Activated effector memory CD4-positive, alpha-beta T cell treated with anti-CD3 and anti-CD28 coated beads, Interleukin-2, amount 50 U/mL, for 16 hours (primary cell): ENCODE results near the gene PXMP4.
"Not testable (repeated sequence)": the region's sequence is repeated elsewhere in the genome, so short reads cannot be mapped to it uniquely, and the experiment has no call there.

Experiments used
- DNase-seq: peaks from one replicate; pipeline ENCODE4 v3.0.0-alpha.2; 2020

PXMP4 gene, protein sequence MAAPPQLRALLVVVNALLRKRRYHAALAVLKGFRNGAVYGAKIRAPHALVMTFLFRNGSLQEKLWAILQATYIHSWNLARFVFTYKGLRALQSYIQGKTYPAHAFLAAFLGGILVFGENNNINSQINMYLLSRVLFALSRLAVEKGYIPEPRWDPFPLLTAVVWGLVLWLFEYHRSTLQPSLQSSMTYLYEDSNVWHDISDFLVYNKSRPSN

DNA sequence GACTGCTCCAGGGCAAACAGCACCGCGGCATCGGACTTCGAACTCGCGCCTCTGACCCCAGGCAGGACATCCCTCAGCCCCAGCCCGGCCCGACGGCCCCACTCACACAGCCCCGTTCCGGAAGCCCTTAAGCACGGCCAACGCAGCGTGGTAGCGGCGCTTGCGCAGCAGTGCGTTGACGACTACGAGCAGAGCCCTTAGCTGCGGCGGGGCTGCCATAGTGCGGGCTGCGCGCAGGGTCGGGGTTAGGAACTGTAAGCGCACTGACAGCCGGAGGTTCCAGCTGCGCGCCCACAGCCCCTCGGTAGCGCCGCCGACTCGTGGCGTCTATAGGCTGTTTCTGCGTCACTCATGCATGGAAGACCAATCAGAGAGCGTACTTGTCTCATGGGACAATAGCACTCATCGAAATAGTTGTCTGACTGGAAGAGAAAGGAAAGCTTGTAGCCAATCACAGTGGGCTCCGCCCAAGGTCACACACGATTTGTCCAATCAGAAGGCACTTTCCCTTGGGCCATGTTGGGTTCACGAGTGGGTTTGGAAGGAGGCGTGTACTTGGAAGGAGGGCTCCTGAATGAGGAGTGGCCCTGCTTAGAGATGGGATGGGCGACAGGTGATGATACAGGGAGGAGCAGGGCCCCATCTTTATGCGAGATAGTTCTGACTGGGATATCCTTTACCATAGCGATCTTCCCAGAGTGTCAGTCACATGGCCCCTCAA, at the start of gene PXMP4:
TSS of gene PXMP4 (minus strand) at position 322 of the 721 bp plus-strand sequence. CDS start at position 219, 103 bp downstream.
- DNase-seq: peak; percentile 94

DNA sequence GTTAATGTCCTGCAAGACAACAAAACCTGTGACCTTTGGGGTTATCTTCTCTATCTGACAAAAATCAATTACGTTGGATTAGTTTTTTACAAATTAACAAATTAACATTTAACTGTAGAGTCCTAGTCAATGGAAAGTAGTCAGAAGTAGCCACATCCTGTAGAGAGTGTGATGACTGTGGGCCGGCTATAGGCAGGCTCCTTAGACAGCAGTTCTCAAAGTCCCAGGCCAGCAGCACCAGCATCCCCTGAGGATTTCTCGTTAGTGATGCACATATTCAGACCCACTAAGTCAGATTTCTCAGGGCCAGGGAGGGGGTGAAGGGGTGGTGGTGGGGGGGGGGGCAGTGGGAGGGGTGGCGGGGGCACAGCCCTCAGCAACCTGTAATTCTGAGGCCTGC, 48.9 kb upstream of the PXMP4 start:
- no peak for DNase-seq

DNA sequence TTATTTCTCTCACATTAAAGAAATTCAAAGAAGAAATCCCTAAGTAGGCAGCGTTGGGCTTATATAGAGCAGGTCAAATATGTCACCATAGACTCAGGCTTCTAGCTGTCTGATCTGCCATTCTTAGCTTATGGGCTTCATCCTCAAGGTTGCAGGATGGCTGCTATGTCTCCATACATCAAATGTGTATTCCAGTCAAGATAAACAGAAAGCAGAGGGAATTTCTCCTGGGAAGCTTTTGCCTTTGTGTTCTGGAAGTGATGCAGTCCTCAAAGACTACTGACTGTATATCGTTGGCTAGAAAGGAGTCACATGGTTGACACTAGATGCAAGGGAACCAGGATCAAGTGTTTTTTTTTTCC, 47.6 kb upstream of the PXMP4 start:
- DNase-seq: no peak

DNA sequence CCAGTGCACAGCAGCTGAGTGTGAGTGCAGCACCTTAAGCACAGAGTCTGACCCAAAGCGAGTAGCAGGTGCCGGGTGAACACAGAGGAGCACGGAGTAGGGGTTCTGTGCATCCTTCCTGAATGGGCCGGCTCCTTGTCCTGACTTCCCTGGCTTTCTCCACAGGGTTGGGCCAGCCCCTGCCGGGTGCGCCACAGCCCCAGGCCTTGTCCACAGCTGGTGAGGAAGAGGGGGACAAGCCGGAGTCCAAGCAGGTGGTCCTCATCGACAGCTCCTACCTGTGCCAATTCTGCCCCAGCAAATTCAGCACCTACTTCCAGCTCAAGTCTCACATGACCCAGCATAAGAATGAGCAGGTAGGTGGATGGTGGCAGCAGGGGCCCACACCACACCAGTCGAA, 46.6 kb upstream of the PXMP4 start:
- DNase-seq: no peak

- DNase-seq: no peak
These were observed 45.5 kb upstream of the PXMP4 start for GRCh38 chr20:33765592-33765991.

DNA sequence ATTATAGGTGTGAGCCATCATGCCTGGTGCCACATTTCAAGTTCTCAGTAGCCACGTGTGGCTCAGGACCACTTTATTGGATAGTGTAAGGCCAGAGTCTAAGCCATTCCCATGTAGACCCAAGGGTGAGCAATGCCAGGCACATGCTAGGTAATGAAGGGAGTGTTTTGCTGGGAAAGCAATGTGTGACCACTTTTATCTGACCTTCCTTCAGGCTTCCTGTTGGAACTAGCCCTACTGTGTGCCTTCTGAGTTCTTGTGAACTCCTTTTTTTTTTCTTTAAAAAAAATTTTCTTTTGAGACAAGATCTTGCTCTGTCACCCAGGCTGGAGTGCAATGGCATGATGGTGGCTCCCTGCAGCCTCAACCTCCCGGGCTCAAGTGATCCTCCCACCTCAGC, 45.0 kb upstream of the PXMP4 start:
- DNase-seq: no peak

GRCh38 chr20:33761698-33762250, 41.7 kb upstream of the PXMP4 start:
- no peak for DNase-seq

- DNase-seq: no peak
These were observed 37.3 kb upstream of the PXMP4 start for GRCh38 chr20:33757458-33757857.

GRCh38 chr20:33757046-33757445, 36.9 kb upstream of the PXMP4 start:
- DNase-seq: no peak

GRCh38 chr20:33755936-33756490, 35.9 kb upstream of the PXMP4 start:
- not testable (repeated sequence) for DNase-seq

- no peak for DNase-seq
These were observed 33.7 kb upstream of the PXMP4 start for GRCh38 chr20:33753763-33754162.

- no peak for DNase-seq
These were observed 33.0 kb upstream of the PXMP4 start for GRCh38 chr20:33753143-33753542.

DNA sequence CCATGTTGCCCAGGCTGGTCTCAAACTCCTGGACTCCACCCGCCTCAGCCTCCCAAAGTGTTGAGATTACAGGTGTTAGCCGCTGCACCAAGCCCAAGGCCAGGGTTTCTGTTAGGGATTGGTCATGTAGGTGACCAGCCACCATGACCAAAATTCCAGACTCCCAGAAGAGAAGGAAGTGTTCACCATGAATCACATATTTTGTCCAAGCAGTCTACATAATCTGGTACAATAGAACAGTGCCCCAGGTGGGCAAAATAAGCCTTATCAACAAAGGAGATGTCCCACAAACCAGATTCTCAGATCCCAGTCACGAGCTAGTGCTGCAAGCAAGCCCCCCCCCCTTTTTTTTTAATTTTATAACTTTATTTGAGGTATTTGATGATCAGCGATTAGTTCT, 31.7 kb upstream of the PXMP4 start:
- DNase-seq: no peak

- DNase-seq: no peak
These were observed 26.4 kb upstream of the PXMP4 start for GRCh38 chr20:33746325-33746998.

DNA sequence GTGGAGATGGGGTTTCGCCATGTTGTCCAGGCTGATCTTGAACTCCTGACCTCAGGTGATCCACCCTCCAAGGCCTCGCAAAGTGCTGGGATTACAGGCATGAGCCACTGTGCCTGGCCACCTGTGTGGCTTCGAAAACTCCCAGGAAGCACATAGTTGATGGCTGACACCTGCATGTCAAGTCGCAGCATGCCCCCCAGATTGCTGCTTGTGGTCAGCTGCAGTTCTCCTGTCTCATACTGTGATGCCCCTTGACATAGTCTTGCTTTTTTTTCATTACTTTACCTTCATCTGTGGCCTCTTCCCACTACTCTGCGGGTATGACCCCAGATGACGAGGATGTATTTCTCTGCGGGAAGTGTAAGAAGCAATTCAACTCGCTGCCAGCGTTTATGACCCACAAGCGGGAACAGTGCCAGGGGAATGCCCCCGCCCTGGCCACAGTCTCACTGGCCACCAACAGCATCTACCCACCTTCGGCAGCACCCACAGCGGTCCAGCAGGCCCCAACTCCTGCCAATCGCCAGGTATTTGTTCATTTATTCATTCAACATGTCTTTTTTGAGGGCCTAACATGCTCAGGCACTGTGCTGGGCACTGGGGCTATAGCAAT, 24.8 kb upstream of the PXMP4 start:
- DNase-seq: no peak

- DNase-seq: no peak
These were observed 24.1 kb upstream of the PXMP4 start for GRCh38 chr20:33744181-33744580.

DNA sequence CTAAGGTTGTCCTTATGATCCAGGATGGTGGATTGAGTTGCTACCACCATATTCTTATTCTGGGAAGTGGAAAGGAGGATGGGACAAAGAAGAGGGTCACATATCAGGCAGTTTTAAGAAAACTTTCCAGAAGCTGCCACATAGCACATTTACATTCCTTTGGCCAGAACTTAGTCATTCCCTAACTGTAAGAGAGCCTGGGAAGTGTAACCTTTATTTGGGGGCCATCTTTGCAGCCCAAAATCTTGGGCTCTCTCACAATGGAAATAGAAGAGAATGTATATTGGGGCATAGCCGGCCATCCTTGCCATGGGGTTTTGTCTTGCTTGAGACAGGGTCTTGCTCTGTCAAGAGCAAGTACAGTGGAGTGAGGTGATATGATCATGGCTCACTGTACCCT, 20.1 kb upstream of the PXMP4 start:
- no peak for DNase-seq

DNA sequence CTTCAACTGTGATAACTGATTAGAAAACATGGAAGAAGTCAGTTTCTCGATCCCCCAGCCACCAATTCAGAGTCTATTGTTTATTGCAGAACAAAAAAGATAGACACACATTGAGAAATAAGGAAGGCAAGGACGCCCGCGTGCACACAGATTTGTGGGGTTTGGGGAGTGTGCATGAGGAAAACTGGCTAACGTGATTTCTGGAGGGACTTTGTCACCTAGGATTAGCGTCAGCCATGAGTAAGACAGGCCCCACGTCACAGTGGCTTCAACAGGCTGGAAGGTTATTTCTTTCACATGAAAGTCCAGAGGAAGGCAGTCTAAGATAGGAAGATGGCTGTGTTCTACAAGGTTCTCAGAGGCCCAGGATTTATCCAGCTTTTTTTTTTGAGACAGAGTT, 19.4 kb upstream of the PXMP4 start:
- DNase-seq: no peak

DNA sequence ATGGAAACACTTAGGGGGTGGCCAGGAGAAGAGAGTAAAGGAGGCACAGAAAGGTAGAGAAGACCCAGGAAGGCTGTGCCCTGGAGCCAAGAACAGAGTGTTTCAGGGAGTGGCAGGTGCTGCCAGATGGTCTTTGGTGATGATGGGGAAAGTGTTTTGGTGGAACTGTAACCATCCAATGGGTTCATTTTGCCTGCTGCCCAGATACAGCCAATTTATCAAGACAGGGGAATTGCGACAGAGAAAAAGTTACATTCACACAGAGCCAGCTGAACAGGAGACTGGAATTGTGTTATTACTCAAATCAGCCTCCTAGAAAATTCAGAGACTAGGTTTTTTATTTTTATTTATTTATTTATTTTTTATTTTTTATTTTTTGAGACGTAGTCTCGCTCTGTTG, 16.9 kb upstream of the PXMP4 start:
- no peak for DNase-seq

- DNase-seq: no peak
These were observed 13.8 kb upstream of the PXMP4 start for GRCh38 chr20:33733654-33734576.

GRCh38 chr20:33732166-33732970, 12.3 kb upstream of the PXMP4 start:
- peak; percentile 94 for DNase-seq
